NT2/D1 (cell line): ENCODE measurements around the gene ZNF653.

Experiments used
- YY1 ChIP-seq: IDR thresholded peaks from 2 replicates; pipeline ENCODE4 v1.6.1; 2011; ENCODE audit not compliant: insufficient read length, insufficient read depth
- ZNF274 ChIP-seq: IDR thresholded peaks from 2 replicates; pipeline ENCODE4 v1.6.1; 2011; ENCODE audit warnings: mild to moderate bottlenecking, low read depth, low read length

DNA sequence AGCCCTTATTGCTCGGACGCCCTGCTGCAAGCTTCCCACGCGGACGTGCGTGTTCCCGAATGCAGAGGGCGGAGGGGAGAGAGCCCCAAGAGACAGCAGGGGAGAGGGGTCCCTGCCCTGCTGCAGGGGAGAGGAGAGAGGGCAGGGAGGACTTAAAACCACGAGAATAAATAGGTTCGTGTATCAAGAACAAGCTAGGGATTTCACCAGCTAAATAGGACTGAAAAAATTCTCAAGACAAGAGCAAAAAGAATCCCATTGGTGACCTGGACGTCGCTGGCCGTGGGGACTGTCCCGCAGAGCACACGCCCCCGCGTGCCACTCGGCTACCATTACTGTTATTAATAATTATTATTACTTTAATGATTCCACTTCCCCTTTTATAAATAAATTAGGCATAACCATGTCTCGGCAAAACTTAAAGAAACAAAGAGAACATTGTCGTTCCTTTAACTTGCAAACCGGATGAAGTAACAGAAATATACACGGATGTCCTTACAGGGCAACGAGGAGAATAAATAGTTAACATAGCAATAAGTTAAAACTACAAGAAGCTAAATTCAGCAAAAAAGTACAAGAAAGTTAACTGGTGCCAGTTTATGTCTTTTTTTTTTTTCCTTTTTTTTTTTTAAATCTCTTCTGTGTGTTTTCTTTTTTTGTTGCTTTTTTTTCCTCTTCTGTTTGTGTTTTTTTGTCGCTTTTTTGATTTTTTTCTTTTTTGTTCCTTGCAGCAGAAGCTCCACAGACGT is 53.6 kb downstream of the ZNF653 start:
- TF ChIP-seq YY1 (no peak), ZNF274 (no peak)
